H1 (cell line): ENCODE data around the gene TMEM120B. TPM values are rescaled to one million over a fixed set of nuclear protein-coding genes. Genes with fewer than 3 reads are reported as not detected.
A peak's percentile ranks its signal among the peaks of the same experiment; 100 is the strongest.

Experiments used
- ATF2 ChIP-seq: IDR thresholded peaks from 2 replicates; pipeline ENCODE4 v1.6.1; 2012; ENCODE audit warnings: low read length, inconsistent platforms
- CBX8 ChIP-seq: fragments of 300-800, 300-1000 bp; sonication (generic); IDR thresholded peaks from 2 replicates; pipeline ENCODE4 v1.7.1; 2016; ENCODE audit warnings: low read depth, low read length, borderline replicate concordance
- CHD2 ChIP-seq: IDR thresholded peaks from 2 replicates; pipeline ENCODE4 v1.6.1; 2012; ENCODE audit warnings: low read length, improper control_type of control experiment
- EP300 ChIP-seq, 2 experiments: IDR thresholded peaks; 1 replicate in 1 of 2; 2 replicates in 1 of 2; pipeline ENCODE4 v1.6.1; 2011 to 2012; ENCODE audit warnings: low read depth in 2 of 2, low read length in 2 of 2, mild to moderate bottlenecking in 2 of 2, borderline replicate concordance in 1 of 2, inconsistent platforms in 1 of 2, moderate library complexity in 1 of 2
- FOSL1 ChIP-seq: IDR thresholded peaks from 2 replicates; pipeline ENCODE4 v1.6.1; 2011; ENCODE audit warnings: mild to moderate bottlenecking, low read depth, low read length, moderate library complexity; ENCODE audit not compliant: insufficient read depth
- GABPA ChIP-seq: IDR thresholded peaks from 2 replicates; pipeline ENCODE4 v1.6.1; 2011; ENCODE audit warnings: mild to moderate bottlenecking, low read length, moderate library complexity, borderline replicate concordance; ENCODE audit not compliant: insufficient read depth
- GTF2F1 ChIP-seq: IDR thresholded peaks from 2 replicates; pipeline ENCODE4 v1.6.1; 2012; ENCODE audit warnings: low read depth, low read length, improper control_type of control experiment, borderline replicate concordance
- JUN ChIP-seq: IDR thresholded peaks from 2 replicates; pipeline ENCODE4 v1.6.1; 2011; ENCODE audit warnings: low read depth, mild to moderate bottlenecking, improper control_type of control experiment, low read length
- KDM1A ChIP-seq: fragments of 200-600, 300-600 bp; sonication (generic); IDR thresholded peaks from 2 replicates; pipeline ENCODE4 v1.7.1; 2016; ENCODE audit warnings: mild to moderate bottlenecking, low read length, borderline replicate concordance
- RAD21 ChIP-seq, 2 experiments: IDR thresholded peaks in 1 of 2; conservative IDR thresholded peaks in 1 of 2; 2 replicates each; pipeline ENCODE4 v1.6.1; 2011; ENCODE audit warnings: low read depth in 2 of 2, low read length in 2 of 2, improper control_type of control experiment in 1 of 2, inconsistent platforms in 1 of 2, mild to moderate bottlenecking in 1 of 2, moderate library complexity in 1 of 2
- RFX5 ChIP-seq: IDR thresholded peaks from 2 replicates; pipeline ENCODE4 v1.6.1; 2011; ENCODE audit warnings: low read depth, low read length, improper control_type of control experiment, borderline replicate concordance
- SIN3A ChIP-seq, 2 experiments: IDR thresholded peaks in 1 of 2; conservative IDR thresholded peaks in 1 of 2; 2 replicates each; pipeline ENCODE4 v1.6.1; 2011 to 2012; ENCODE audit warnings: low read length in 2 of 2, improper control_type of control experiment in 1 of 2, low read depth in 1 of 2, mild to moderate bottlenecking in 1 of 2
- TBP ChIP-seq: IDR thresholded peaks from 2 replicates; pipeline ENCODE4 v1.6.1; 2011; ENCODE audit warnings: low read depth, low read length, improper control_type of control experiment
- USF2 ChIP-seq: IDR thresholded peaks from 2 replicates; pipeline ENCODE4 v1.6.1; 2011; ENCODE audit warnings: low read length, improper control_type of control experiment
- polyA plus RNA-seq, 7 experiments: library from polyadenylated mRNA; depleted of rRNA in 3 of 7; stranded (reverse) in 5 of 7; unstranded in 2 of 7; fragments of >200 nt in 5 of 7; fragments of 200-250 nt in 2 of 7; gene quantifications; 1 replicate in 5 of 7; 2 replicates in 1 of 7; 4 replicates in 1 of 7; pipeline versions ENCODE4 v1.2.1 to v1.2.3, GENCODE V29; 2011 to 2013; ENCODE audit warnings: missing spikeins in 2 of 7, mixed read lengths in 2 of 7
- total RNA-seq: library from RNA; stranded (reverse); fragmentation: NEBNext Ultra II Directional; extraction: Animal tissue kit (Norgen Biotek cat#: 25700); gene quantifications from 2 replicates; pipeline ENCODE4 v1.2.1, GENCODE V29; 2021
- TF ChIP-seq, protein P1 (sequence below), 3 experiments: IDR thresholded peaks; 1 replicate in 2 of 3; 2 replicates in 1 of 3; pipeline versions ENCODE4 v1.5.1 to v1.6.1; 2011; ENCODE audit warnings: low read length in 3 of 3, mild to moderate bottlenecking in 3 of 3, inconsistent platforms in 2 of 3, low read depth in 1 of 3, moderate library complexity in 1 of 3; ENCODE audit not compliant: insufficient read depth in 1 of 3; ENCODE audit errors: control extremely low read depth in 1 of 3

TMEM120B gene
- total and polyA plus RNA-seq, 2 of the 8 experiments (the other 6 are each of a cell fraction or from before 2014, with no cell fraction given), result 22.0 to 29.1 TPM

- TF ChIP-seq RFX5 (no peak), ATF2 (no peak), FOSL1 (no peak), EP300 (IDR thresholded peaks at IDR 0.05; ENCODE audit: borderline replicate concordance in 1 of 2, low read depth in 2 of 2, low read length in 2 of 2) (no peak), TBP (peak; percentile 71), RAD21 (IDR thresholded peaks at IDR 0.05 in 1 of 2, conservative IDR thresholded peaks at IDR 0.05 in 1 of 2; ENCODE audit: low read depth in 2 of 2, low read length in 2 of 2) (no peak), CBX8 (no peak), JUN (no peak), CHD2 (no peak), USF2 (no peak), SIN3A (conservative IDR thresholded peaks at IDR 0.05 in 1 of 2, IDR thresholded peaks at IDR 0.05 in 1 of 2; ENCODE audit: low read depth in 1 of 2, low read length in 2 of 2) (no peak; a peak in 1 of 4 replicates), GTF2F1 (no peak), KDM1A (no peak), GABPA (no peak)
- TF ChIP-seq, protein P1, sequence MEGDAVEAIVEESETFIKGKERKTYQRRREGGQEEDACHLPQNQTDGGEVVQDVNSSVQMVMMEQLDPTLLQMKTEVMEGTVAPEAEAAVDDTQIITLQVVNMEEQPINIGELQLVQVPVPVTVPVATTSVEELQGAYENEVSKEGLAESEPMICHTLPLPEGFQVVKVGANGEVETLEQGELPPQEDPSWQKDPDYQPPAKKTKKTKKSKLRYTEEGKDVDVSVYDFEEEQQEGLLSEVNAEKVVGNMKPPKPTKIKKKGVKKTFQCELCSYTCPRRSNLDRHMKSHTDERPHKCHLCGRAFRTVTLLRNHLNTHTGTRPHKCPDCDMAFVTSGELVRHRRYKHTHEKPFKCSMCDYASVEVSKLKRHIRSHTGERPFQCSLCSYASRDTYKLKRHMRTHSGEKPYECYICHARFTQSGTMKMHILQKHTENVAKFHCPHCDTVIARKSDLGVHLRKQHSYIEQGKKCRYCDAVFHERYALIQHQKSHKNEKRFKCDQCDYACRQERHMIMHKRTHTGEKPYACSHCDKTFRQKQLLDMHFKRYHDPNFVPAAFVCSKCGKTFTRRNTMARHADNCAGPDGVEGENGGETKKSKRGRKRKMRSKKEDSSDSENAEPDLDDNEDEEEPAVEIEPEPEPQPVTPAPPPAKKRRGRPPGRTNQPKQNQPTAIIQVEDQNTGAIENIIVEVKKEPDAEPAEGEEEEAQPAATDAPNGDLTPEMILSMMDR (IDR thresholded peaks at IDR 0.05; ENCODE audit: control extremely low read depth in 1 of 3, insufficient read depth in 1 of 3, low read depth in 1 of 3, low read length in 3 of 3), result no peak
Observed at GRCh38 chr12:121801595-121802484, 89.3 kb downstream of the TMEM120B start (continued).
